ENCODE results near the gene SYTL1. TPM values are rescaled to one million over a fixed set of nuclear protein-coding genes. Genes with fewer than 3 reads are reported as not detected.

SYTL1 gene
- total RNA-seq, 4 donors from 2014 or later: 1.6 to 11.3 (median 4.8) TPM; not detected in 1

DNA sequence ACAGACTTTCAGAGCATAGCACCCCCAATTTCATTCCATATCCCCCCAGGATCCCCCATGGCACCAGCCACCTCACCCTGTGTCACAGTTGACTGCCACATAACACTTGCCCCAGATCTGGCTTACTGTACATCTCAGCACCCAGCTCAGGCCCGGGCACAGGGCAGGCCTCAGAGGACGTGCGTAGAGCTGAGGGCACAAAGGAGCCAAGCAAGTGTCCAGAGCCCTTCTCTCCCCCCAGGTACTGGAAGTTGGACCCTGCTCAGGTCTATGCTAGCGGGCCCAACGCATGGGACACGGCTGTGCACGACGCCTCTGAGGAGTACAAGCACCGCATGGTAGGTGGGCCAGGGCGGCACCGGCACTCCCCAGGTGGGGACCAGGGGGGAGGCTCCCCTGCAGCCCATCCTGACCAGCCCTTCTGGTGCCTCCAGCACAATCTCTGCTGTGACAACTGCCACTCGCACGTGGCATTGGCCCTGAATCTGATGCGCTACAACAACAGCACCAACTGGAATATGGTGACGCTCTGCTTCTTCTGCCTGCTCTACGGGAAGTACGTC is 8.0 kb upstream of the SYTL1 start:
- no peak for DNase-seq
- TF ChIP-seq CTCF (IDR thresholded peaks at IDR 0.05) (no peak), POLR2A (IDR thresholded peaks at IDR 0.05) (no peak)
- H3K4me1 ChIP-seq: no peaks in the 10 kb centered on the region
- H3K27me3 ChIP-seq: no peaks in the 10 kb centered on the region
- H3K4me3 ChIP-seq: no peak overlapping the region
- no peaks in the 10 kb centered on the region for H3K9me3 ChIP-seq
- no peak overlapping the region for H3K27ac ChIP-seq
- H3K36me3 ChIP-seq: no peaks in the 10 kb centered on the region
- intact Hi-C loops (cut with DNase I; ENCODE audit: low total_unique reads): no loop called here

GRCh38 chr1:27335506-27336422 is 6.1 kb upstream of the SYTL1 start:
- Histone ChIP-seq H3K27ac (no peak overlapping the region), H3K4me1 (no peaks in the 10 kb centered on the region), H3K9me3 (no peaks in the 10 kb centered on the region), H3K4me3 (no peak overlapping the region), H3K27me3 (no peaks in the 10 kb centered on the region), H3K36me3 (no peaks in the 10 kb centered on the region)
- no peak for DNase-seq
- TF ChIP-seq POLR2A (IDR thresholded peaks at IDR 0.05) (no peak), CTCF (IDR thresholded peaks at IDR 0.05) (no peak)
- intact Hi-C loops (cut with DNase I; ENCODE audit: low total_unique reads): no loop called here

DNA sequence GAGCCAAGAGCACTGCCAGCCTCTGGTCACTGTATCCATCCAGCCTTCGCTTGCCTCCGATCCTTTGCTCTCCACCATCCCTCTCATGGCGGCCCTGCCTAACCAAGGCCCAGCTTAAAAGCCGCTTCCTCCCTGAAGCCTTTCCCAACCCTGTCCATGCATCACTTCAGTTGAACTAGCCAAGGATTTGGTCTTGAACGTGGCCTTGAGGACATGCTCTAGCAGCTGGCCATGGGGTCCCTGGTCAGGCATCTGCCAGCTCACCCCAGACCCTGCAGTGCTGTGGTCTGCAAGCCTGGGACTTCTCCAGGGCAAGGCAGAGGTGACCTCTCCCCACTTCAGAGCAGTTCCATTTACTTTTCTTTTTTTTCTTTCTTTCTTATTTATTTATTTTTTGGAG is 5.1 kb upstream of the SYTL1 start:
- Histone ChIP-seq H3K27me3 (no peaks in the 10 kb centered on the region), H3K4me3 (no peak overlapping the region), H3K9me3 (no peaks in the 10 kb centered on the region), H3K4me1 (no peaks in the 10 kb centered on the region), H3K36me3 (no peaks in the 10 kb centered on the region), H3K27ac (no peak overlapping the region)
- intact Hi-C loops (cut with DNase I; ENCODE audit: low total_unique reads): no loop called here
- no peak for TF ChIP-seq POLR2A (IDR thresholded peaks at IDR 0.05)
- no peak for TF ChIP-seq CTCF (IDR thresholded peaks at IDR 0.05)
- no peak for DNase-seq

DNA sequence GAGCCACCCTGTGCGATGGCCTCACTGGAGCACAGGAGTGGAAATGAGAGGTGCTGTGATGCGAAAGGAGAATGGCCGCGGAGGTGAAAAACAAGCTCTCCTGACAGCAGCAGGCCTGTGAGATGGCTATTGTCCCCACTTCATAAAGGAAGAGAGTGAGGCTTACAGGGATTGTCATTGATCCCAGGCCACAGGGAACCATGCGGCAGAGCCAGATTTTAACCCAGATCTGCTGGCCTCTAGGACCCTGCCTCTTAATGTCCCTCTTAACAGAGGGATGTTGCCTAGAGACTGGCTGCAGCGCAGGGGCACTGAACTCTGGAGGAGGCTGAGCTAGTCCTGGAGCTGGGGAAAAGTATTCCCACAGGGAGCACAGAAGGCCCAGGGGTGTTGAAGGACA is 3.1 kb upstream of the SYTL1 start:
- H3K4me3 ChIP-seq: no peak overlapping the region
- DNase-seq: no peak
- H3K27ac ChIP-seq: no peak overlapping the region
- H3K4me1 ChIP-seq: no peaks in the 10 kb centered on the region
- H3K36me3 ChIP-seq: no peaks in the 10 kb centered on the region
- intact Hi-C loops (cut with DNase I; ENCODE audit: low total_unique reads): no loop called here
- TF ChIP-seq POLR2A (IDR thresholded peaks at IDR 0.05) (no peak), CTCF (IDR thresholded peaks at IDR 0.05) (no peak)
- H3K27me3 ChIP-seq: no peaks in the 10 kb centered on the region
- no peaks in the 10 kb centered on the region for H3K9me3 ChIP-seq

DNA sequence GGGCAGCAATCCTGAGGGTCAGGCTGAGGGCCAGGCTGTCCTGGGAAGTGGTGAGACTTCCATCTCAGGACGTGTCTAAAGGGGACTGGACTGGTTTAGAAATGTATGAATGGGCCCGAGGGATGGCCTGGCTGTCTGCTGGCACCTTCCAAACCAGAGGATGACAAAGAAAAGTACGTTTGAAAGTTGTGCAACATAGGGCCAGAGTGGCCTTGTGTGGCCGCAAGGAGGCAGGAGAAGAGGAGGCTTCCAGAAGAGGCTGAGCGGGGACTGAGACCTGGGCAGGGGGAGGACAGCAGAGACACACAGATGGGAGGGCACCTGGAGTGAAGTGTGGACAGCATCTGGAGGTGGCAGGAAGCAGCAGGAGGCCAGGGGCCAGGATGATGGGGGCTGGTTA is 2.6 kb upstream of the SYTL1 start:
- intact Hi-C loops (cut with DNase I; ENCODE audit: low total_unique reads): no loop called here
- H3K27me3 ChIP-seq: no peaks in the 10 kb centered on the region
- no peak overlapping the region for H3K4me3 ChIP-seq
- no peak for TF ChIP-seq CTCF (IDR thresholded peaks at IDR 0.05)
- no peak for TF ChIP-seq POLR2A (IDR thresholded peaks at IDR 0.05)
- H3K9me3 ChIP-seq: no peaks in the 10 kb centered on the region
- H3K27ac ChIP-seq: no peak overlapping the region
- H3K36me3 ChIP-seq: no peaks in the 10 kb centered on the region
- DNase-seq: no peak
- no peaks in the 10 kb centered on the region for H3K4me1 ChIP-seq

All from uterus (tissue), 4 donors.